Measurements from ENCODE around the gene SH3BP1. TPM values are rescaled to one million over a fixed set of nuclear protein-coding genes. Genes with fewer than 3 reads are reported as not detected.

SH3BP1 gene
- total and polyA plus RNA-seq, 9 of the 15 experiments (the other 6 are each of a cell fraction or from before 2014, with no cell fraction given) = 0.10 to 36.2 (median 10.4) TPM

GRCh38 chr22:37627121-37627520 is 12.3 kb upstream of the SH3BP1 start (continued):
- TF ChIP-seq, protein P1, sequence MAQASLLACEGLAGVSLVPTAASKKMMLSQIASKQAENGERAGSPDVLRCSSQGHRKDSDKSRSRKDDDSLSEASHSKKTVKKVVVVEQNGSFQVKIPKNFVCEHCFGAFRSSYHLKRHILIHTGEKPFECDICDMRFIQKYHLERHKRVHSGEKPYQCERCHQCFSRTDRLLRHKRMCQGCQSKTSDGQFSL (CRISPR knock-in tag; IDR thresholded peaks at IDR 0.05) = no peak
- TF ChIP-seq, protein P1 (tag; IDR thresholded peaks at IDR 0.05) = no peak
- TF ChIP-seq ZNF785 (CRISPR knock-in tag; IDR thresholded peaks at IDR 0.05) = no peak

GRCh38 chr22:37627545-37627944 is 11.9 kb upstream of the SH3BP1 start:
- H3K9me1 ChIP-seq (ENCODE audit: control insufficient read depth, insufficient read depth, low read length) = no peaks in the 10 kb centered on the region
- FAIRE-seq (no peak), ATAC-seq (no peak), DNase-seq (ENCODE audit: extremely low read depth in 1 of 4, low spot score in 3 of 4) (no peak)
- H2AFZ ChIP-seq (ENCODE audit: low read depth, low read length) = no peak overlapping the region
- 91% methylated on average over 4 of the region's 6 CpGs for WGBS (ENCODE audit: insufficient coverage, low coverage, missing lambda C conversion rate)
- H3K9ac ChIP-seq (ENCODE audit: insufficient read depth in 1 of 2, low read depth in 2 of 2, low read length in 2 of 2) = no peak overlapping the region; a peak in 1 of 4 replicates
- no peaks in the 10 kb centered on the region for H4K20me1 ChIP-seq (replicated peaks; ENCODE audit: control insufficient read depth, insufficient read depth, low read length)
- H3K36me3 ChIP-seq (ENCODE audit: control insufficient read depth, insufficient read depth, low read length) = peaks cover 60% of the 10 kb centered on the region; the same call in 2 of the 3 replicates
- H3K79me2 ChIP-seq (ENCODE audit: control insufficient read depth, insufficient read depth, low read length) = no peaks in the 10 kb centered on the region
- intact Hi-C loops (cut with micrococcal nuclease) = no loop called here
- TF ChIP-seq POLR2G (IDR thresholded peaks at IDR 0.05; ENCODE audit: low read depth, low read length) (peak; percentile 57), ZNF217 (CRISPR knock-in tag; IDR thresholded peaks at IDR 0.05) (no peak)
- POLR2A ChIA-PET = interaction anchor here (0.5 to 3.0 kb wide), 6 partner anchors 10 to 428 kb away, joined by 3 to 12 read pairs (median 4); no protein-coding TSS in a partner anchor
- CTCF ChIA-PET (ENCODE audit: low intra/inter-chr PET ratio) = no interaction called here
- no TSS peak for BruUV-seq (replicated peaks)
- H3K27me3 ChIP-seq (ENCODE audit: control insufficient read depth in 2 of 2, insufficient read depth in 2 of 2, low read length in 2 of 2) = no peaks in the 10 kb centered on the region
- in situ Hi-C loops (cut with MboI) = no loop called here
- no peak overlapping the region for H3K4me3 ChIP-seq
- H3K4me2 ChIP-seq (ENCODE audit: insufficient read depth, low read length) = no peak overlapping the region
- no peak overlapping the region for H3K27ac ChIP-seq (ENCODE audit: extremely low read depth, low read depth, low read length)
- peaks cover 3 to 54% of the 10 kb centered on the region in 2 experiments; a peak in 4 of 5 replicates for H3K4me1 ChIP-seq (replicated peaks in 1 of 2; ENCODE audit: control insufficient read depth in 2 of 2, insufficient read depth in 2 of 2, low read length in 2 of 2)
- H3K9me3 ChIP-seq (replicated peaks; ENCODE audit: control insufficient read depth, insufficient read depth, low read depth, low read length) = no peaks in the 10 kb centered on the region
